Stimulated activated CD4-positive, alpha-beta T cell treated with anti-CD3 and anti-CD28 coated beads, Interleukin-1b, Interleukin-23, amount 100 ng/mL, for 48 hours (primary cell): ENCODE results near the gene CYTH1.
"Not testable (repeated sequence)": the region's sequence is repeated elsewhere in the genome, so short reads cannot be mapped to it uniquely, and the experiment has no call there.

Source experiments
- DNase-seq: peaks from one replicate; pipeline ENCODE4 v3.0.0-alpha.2; 2020

The CYTH1 gene

DNA sequence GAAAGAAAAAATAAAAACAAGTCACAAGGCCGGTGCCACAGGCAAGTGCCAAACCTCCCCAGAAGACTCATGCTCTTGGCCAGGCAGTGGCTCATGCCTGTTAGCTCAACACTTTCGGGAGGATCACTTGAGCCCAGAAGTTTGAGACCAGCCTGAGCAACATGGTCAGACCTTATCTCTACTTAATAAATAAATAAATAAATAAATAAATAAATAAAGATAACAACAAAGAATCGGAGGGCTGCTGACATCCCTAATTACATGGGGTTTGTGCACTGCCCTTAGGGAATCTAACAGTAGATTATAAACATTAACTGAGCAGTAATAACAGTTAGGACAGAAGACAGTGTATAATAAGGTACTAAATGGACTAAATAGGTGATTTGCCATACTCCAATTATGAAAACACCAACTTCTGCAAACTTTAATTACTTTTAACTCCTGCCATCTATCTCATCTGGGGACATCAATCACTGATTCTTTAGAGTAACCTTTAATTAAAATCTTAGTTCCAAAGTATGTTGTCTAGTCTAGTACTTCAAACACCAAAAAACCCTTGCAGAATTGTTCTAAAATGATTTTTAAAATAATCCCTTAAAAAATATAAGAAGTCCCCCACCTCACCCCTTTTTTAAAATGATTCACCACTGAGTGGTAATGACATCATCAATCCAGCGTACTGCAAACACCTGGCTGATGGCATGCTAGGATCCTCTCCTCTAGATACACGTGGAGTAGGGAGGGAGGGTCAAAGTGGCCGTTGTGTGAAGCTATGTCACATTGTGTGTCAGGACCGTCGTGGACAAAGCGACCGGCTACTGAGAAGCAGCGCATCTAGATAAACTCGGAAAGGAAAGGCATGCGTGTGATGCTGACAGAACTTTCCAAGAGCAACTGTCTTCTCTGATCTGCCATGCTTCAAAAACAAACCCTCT is 28.5 kb downstream of the CYTH1 start:
- no peak for DNase-seq

DNA sequence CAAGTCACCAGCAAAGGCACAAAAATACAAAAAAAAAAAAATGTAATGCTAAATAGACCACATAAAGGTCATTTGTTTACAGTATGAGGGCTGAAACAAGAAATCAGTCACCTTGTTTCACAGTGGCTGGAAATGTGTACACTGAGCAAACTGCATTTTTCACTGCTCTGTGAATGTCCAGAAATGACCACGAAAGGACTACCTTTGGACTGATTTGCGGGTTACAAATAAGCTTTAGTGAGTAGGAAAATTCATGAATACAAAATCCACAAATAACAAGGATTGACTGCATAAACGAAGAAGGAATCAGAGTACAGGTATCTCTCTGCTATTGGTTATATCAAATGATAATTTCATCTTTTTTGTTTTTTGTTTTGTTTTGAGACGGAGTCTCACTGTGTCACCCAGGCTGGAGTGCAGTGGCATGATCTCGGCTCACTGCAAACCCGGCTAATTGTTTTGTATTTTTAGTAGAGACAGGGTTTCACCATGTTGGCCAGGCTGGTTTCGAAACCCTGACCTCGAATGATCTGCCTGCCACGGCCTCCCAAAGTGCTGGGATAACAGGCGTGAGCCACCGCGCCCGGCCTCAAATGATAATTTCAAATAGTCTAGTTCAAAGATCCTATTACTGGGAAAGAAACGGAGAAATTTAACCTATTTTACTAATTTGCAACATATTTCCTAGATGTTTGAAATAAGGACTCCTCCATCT is 30.5 kb downstream of the CYTH1 start:
- no peak for DNase-seq

DNA sequence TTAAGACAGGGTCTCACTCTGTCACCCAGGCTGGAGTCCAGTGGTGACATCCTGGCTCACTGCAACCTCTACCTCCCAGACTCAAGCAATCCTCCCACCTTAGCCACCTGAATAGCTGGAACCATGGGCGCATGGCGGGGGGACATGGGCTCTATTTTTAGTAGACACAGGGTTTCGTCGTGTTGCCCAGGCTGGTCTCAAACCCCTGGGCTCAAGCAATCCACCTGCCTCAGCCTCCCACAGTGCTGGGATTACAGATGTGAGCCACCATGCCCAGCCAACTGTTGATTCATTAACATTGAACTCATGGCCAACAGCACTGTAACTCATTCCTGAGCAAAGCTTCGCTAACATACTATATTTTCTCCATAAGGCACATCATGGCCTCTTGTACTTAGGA is 31.1 kb downstream of the CYTH1 start:
- DNase-seq = not testable (repeated sequence)

DNA sequence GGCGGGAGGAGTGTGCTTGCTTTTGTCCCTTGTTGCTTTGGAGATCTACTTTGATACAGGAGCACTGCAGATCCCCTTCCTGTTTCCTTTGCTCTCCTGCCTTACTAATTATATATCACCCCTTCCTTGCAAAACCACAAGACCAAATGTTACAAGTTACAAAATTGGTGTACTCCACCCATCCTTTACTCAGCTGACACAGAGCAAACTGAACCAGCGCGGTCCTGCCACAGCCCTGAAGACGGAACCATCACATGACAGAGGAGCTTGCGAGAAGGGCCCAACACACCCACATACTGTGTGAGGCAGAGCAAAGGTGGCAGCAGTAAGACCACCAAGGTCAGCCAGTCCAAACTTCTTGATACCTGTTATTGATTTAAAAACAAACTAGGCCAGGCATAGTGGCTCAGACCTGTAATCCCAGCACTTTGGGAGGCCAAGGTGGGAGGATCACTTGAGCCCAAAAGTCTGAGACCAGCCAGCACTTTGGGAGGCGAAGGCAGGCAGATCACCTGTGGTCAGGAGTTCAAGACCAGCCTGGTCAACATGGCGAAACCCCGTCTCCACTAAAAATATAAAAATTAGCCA is 33.2 kb downstream of the CYTH1 start:
- peak; percentile 81 for DNase-seq

DNA sequence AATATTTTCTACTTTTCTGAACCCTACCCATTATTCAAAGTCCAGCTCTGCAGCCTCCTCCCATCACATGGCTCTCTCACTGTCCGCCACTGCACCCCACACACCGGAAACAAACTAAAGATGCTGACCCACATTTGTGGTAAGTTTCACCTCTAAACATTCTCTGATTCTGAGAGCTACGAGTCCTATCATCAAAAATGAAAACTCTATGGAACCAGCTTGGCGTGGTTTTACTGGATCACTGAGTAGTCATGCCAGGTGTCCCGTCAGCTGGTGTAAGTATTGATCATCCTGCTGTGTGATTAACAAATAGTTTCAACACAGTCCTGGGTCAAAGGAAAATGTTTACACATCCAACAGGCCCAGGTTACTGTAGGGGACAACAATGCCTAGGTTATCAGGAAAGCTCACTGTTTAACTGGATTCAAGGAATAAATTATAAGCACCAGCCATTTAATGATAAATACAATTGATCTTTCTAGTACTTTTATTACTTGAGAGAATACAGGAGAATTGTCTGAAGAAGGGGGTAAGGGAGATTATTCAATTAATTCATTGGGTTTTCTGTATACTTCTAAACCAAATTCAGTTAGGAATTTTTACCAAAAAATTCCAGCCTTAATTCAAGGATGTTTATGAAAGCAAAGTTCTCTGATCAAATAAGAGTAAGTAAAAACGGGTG is 33.9 kb downstream of the CYTH1 start:
- peak; percentile 73 for DNase-seq

DNA sequence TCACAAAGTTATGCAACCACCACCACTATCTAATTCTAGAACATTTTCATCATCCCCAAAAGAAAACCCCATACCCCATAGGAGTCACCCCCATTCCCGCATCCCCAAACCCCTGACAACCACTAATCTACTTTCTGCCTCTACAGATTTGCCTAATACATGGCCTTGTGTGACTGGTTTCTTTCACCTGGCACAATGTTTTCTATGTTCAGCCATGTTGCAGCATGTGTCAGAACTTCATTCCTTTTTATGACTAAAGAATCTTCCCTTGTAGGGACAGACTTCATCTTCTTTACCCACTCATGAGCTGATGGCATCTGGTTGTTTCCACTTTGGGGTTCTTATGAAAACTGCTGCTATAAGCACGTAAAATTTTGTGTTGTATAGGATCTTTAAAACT is 34.6 kb downstream of the CYTH1 start:
- DNase-seq = no peak

DNA sequence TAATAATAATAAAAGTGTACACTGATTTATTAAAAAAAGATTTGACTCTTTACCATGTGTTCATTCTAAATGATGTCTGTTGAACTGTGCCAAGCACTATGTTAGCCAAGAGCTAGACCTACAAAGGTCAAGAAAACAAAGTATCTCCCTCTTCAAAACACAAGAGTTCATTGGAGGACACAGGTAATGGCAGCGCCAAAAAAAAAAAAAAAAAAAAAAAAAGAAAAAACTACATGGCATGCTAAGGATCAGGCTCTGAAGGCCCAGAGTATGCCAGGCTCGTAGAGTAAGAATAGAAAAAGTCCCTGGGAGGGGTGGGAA is 35.2 kb downstream of the CYTH1 start:
- no peak for DNase-seq

DNA sequence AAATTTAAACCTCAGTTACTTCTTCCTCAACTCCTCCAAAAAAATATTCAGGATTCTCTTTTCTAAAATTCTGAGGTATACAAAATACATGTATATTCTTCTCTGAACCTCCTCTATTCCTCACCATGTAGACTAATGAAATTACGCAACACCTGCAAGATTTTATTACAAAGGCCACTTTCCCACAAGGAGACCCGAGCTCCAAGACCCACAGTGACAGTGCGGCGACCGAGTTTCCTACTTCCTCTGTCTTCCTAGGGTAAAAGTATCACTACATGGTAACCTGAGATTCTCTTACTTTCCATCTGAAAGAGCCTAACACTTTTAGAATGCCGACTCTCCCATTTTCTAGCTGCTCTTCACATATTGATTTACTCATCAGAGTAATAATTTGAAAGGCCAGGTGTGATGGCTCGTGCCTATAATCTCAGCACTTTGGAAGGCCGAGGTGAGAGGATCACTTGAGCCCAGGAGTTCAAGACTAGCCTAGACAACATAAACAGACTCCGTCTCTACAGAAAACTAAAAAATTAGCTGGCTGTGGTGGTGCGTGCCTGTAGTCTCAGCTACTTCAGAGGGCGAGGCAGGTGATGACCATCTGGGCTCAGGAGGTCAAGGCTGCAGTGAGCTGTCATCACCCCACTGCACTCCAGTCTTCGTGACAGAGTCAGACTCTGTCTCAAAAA is 35.7 kb downstream of the CYTH1 start:
- no peak for DNase-seq

DNA sequence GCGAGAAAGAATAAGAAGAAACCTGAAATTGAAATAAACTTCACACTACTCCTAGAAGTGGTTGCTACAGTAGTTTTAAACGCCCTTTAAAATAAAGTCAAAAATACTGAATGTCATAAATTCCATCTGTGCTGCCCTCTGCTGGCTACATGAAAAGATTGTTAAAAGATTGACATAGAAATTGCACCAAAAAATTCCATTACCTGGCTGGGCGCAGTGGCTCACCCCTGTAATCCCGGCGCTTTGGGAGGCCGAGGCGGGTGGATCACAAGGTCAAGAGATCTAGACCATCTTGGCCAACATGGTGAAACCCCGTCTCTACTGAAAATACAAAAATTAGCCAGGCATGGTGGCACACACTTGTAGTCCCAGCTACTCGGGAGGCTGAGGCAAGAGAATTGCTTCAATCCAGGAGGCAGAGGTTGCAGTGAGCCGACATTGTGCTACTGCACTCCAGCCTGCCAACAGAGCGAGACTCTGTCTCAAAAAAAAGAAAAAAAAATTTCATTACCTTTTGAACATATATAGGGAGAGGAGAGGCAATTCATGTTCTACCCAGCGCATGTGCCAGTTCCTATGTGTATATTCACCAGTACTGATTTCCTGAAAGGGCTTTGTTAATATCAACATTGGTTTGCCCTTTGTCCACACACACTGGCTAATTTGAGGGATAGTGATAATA is 36.5 kb downstream of the CYTH1 start:
- DNase-seq = no peak

DNA sequence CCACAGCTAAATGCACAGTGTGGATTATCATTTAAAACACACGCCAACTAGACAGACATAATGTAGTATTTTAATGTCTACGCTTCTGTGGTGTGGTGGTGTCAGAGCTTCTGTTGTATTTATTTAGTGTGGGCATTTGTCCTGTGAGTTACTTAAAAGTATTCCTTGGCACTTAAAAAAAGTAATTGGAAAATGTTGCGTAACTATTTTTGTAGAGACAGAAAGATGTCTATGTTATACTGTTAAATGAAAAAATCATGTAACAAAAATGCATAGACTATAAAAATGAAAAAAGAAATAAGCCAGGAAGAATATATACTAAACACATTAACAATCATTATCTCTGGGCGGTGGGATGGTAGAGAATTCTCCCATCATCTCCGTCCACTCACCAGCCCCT is 39.2 kb downstream of the CYTH1 start:
- no peak for DNase-seq

DNA sequence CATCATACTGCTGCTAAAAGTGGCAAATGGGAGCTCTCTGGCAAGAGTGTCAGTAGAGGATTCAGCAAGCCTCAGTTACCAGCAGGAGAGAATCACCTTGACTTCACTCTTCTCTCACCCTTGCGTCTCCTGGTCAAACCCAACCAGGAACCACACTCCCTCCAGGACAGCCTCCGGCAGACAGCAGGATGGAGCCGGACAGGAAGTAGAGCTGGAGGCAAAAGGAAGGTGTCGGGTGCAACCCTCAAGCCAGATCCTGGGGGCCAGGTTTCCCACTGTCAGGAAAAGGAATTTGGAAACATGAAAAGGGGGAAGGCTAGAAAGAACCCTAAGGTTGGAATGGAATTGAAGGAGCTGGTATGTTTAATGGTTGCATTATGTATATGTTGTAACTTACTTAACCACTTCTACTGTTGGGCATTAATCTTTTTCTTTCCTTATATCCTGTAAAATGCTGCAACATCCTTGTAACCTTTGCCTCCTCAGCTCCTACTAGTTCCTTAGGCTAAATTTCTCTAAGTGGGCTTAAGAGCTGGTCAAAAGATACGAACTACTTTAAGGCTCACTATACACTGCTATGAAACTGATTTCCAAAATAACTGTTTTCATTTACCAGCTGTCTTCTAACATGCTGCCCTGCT is 40.3 kb downstream of the CYTH1 start:
- DNase-seq = no peak

DNA sequence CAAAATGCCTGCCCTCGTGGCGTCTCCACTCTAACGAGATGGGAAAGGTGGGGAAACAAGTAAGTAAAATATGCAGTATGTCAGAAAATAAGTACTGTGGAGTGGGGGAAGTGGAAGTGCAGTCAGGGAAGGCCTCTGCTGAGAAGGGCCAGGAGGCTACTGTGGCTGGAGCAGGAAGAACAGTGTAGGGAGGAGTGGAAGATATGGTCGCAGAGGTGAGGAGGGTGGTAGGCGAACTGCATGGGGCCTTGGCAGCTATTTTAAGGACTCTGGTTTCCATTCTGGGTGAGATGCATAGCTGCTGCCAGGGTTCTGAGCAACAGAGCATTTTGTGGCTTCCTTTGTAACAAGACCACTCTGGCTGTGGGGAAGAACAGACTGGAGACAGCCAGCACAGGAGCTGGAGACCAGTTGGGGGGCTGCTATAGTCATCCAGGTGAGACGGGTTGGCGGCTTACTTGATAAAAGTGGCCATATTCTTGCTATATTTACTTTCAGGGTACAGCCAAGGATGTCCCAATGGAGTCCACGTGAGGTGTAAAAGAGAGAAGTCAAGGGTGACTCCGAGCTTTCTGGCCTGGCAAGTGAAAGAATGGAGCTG is 42.6 kb downstream of the CYTH1 start:
- no peak for DNase-seq

DNA sequence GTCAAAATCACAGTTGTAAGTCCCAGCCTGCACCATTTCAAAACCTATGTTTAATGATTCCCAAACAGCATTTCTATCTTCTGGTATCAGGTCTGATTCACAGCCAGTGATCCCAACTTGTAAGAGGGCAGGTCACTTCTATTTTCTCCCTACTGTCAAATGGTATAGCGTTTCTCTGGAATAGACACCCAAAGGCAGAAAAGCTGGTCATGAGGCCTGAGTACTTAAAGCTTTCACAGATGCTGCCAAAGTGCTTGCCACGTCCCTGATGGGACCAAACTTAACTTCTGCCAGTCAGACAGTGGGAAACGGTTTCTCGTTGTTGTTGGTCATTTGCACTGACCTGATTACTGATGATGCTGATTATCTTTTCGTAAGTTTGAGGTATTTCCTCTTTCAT is 43.4 kb downstream of the CYTH1 start:
- DNase-seq = no peak

DNA sequence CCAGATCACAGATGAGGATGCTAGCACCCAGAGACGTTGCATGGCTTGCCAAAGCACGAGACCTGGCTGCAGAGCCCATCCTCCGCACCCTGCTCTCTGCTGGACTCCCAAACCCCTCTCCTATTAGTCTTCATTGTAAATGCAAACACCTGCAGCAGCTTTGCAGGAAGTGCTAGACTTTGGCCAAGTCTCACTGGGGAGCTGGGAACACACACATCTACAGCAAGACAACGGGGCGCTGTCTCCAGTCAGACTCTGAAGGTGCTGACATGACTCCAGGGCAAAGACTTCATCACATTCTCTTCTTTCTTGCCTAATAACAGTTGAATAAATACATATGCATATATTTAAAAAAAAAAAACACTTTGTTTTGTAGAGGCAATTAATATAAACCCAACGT is 43.8 kb downstream of the CYTH1 start:
- DNase-seq = no peak

DNA sequence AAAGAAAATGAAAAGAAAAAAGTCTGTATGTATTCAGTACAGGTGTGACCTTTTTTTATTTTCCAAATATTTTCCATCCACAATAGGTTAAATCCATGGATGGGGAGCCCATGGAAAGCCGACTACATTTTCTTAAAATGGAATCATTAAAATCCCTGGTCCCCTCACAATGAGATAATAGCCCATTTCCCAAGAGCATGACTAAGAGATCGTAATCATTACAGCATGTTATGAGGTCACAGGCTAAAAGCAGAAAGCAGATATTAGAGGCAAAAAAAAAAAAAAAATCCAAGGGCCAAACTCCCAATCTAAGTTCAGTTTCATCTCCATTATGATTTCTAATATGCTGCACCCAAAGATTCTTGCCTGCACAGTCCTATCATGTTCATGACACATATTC is 44.7 kb downstream of the CYTH1 start:
- DNase-seq = no peak

DNA sequence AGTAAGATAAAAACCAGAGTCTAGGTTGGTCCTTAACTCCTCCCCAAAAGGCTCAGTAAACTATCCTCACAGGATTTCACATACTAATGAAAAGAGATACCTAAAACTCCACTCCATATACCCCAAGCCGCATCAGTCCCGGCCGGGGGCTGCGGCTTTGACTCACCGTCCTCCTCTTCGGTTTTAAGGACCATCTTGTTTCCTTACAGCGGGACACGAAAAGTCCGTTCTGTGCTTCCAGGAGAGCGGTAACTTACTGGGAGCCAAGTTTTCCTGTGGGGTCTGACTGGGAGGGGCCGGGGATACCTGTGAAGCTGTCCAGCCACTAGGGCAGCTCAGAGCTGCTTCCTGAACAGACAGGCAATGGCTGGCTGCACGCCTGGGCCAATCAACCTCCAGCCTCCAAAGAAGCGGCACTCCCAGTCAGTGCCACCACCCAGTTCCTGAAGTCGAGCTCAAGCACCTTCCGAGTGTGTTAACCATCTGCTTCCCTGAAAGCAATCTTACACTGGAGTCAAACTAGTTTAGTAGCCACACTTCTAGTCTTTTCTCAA is 45.5 kb downstream of the CYTH1 start:
- peak; percentile 66 for DNase-seq

DNA sequence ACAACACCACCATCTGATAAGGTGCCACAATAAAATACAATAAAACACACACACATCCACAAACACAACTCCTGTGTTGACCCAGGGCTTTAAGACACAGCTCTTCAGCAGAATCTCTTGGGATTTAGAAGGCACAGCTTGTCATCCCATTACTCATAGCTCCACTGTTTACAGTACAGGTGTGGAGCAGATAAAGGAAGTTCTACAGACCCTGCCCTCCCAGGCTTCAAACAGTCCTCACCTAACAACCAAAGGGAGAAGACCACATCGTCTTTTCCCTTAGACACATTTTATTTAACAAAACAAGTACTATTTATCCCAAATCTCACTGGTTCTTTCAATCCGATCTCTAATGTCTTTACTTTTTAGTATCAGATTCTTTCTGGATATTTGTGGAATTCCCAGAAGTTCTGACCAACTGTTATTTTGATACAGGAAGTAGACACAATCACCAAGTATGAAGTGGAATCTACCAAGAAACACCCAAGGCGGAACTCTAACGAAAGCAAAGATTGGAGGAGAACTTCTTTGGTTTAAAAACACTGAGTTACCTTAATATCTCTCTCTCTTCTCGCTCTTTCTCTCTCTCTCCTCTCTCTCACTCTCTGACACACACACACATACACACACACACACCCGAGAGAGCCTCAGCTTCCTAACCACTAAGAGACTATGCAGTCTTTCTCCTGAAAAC is 46.1 kb downstream of the CYTH1 start:
- no peak for DNase-seq

DNA sequence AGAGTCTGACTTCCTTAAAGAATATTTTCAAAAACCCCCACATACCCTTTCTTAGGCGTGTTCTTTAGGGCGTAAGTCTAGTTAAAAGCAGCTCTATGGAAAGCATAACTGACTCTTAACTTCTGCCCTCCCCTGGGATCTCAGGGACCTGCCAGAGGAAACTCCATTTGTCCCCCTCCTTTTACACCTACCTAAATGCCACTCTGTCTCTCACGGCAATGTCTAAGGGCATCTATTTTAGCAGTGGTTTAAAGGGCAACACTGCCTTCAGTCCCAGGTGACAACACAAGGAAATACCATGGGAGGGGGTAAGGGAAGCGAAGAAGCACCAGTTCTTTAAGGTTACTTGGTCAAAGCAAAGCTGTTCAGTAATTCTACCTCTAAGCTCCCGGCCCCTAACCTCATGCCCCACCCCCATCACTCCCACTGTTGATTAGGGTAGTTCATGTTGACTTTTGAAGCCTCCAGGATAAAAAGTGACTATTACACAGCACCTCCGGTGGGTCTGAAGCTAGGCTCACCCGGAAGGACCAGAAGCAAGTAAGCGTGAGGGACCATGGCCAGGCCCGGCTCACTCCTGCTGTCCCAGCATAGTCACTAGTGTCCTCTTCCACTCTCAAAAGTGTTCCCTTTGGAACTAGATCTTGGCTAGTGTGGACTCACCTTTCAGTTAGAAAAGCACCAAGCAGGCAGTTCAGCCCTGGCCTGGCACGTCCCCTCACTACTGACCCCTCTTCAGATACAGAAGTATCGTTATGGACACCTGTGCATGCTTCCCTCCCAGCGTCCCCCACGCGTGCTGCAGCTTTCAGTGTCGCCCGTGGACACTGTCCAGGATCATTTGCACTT is 47.1 kb downstream of the CYTH1 start:
- DNase-seq = no peak

DNA sequence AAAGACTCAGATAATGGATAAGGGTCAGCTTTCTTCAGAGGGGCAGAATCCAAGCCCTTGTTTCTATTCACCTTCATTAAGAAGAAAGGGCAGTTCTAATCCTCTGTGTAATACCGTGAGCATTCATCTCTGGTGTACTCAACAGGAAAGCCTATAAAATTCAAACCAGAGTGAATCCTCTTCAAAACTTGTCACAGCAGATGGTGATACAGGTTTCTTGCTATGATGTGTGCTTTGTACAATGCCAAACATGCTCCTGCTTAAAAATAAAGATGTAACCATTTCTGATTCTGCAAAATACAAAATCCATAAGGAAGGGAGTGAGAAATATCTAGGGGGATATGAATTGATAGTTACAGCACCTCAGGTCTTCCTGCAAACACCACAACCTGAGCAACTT is 49.7 kb downstream of the CYTH1 start:
- DNase-seq = no peak
